Effector memory CD4-positive, alpha-beta T cell (primary cell): ENCODE results near the gene EDN1.

ENCODE experiments used
- DNase-seq, 3 donors: peaks; one replicate each; pipeline ENCODE4 v3.0.0-alpha.2; 2020
- H3K27ac ChIP-seq: 2 replicates; pipeline ENCODE4 v1.7.0; 2013; ENCODE audit warnings: mild to moderate bottlenecking, low read length, moderate library complexity; ENCODE audit not compliant: insufficient read depth, poor library complexity, severe bottlenecking
- H3K27me3 ChIP-seq: replicated peaks from 2 replicates; pipeline ENCODE4 v1.7.0; 2013; ENCODE audit warnings: mild to moderate bottlenecking, low read length; ENCODE audit not compliant: insufficient read depth, control insufficient read depth, poor library complexity, severe bottlenecking
- H3K36me3 ChIP-seq: 2 replicates; pipeline ENCODE4 v1.7.0; 2013; ENCODE audit warnings: mild to moderate bottlenecking, low read length, moderate library complexity; ENCODE audit not compliant: control insufficient read depth, insufficient read depth
- H3K4me1 ChIP-seq: 2 replicates; pipeline ENCODE4 v1.7.0; 2013; ENCODE audit warnings: low read length, mild to moderate bottlenecking; ENCODE audit not compliant: control insufficient read depth, insufficient read depth, poor library complexity, severe bottlenecking
- H3K4me3 ChIP-seq: 2 replicates; pipeline ENCODE4 v1.7.0; 2013; ENCODE audit warnings: low read length, low read depth, mild to moderate bottlenecking; ENCODE audit not compliant: insufficient read depth, poor library complexity, severe bottlenecking
- H3K9me3 ChIP-seq: 2 replicates; pipeline ENCODE4 v1.7.0; 2013; ENCODE audit warnings: mild to moderate bottlenecking, low read length, moderate library complexity; ENCODE audit not compliant: control insufficient read depth

Gene EDN1

GRCh38 chr6:12344296-12344695, 54.1 kb downstream of the EDN1 start:
- no peak for DNase-seq
- no peak overlapping the region for H3K4me3 ChIP-seq
- H3K27ac ChIP-seq = no peak overlapping the region
- no peaks in the 10 kb centered on the region for H3K36me3 ChIP-seq
- H3K4me1 ChIP-seq = no peaks in the 10 kb centered on the region
- H3K9me3 ChIP-seq = no peaks in the 10 kb centered on the region
- H3K27me3 ChIP-seq = no peaks in the 10 kb centered on the region

GRCh38 chr6:12344961-12345693, 55.0 kb downstream of the EDN1 start:
- no peaks in the 10 kb centered on the region for H3K27me3 ChIP-seq
- no peaks in the 10 kb centered on the region for H3K9me3 ChIP-seq
- DNase-seq = no peak
- H3K27ac ChIP-seq = no peak overlapping the region
- no peaks in the 10 kb centered on the region for H3K36me3 ChIP-seq
- H3K4me1 ChIP-seq = no peaks in the 10 kb centered on the region
- H3K4me3 ChIP-seq = no peak overlapping the region

GRCh38 chr6:12345694-12346058, 55.5 kb downstream of the EDN1 start:
- Histone ChIP-seq H3K27ac (no peak overlapping the region), H3K27me3 (no peaks in the 10 kb centered on the region), H3K36me3 (no peaks in the 10 kb centered on the region), H3K9me3 (no peaks in the 10 kb centered on the region), H3K4me3 (no peak overlapping the region), H3K4me1 (no peaks in the 10 kb centered on the region)
- DNase-seq = no peak
